Stomach (tissue), 4 donors: ENCODE measurements around the gene NEDD4.

Source experiments
- EP300 ChIP-seq: sonication (generic); formaldehyde crosslinking; IDR thresholded peaks from one replicate; pipeline ENCODE4 v1.6.1; 2017; ENCODE audit warnings: antibody characterized with exemption
- POLR2AphosphoS5 ChIP-seq, 3 donors: sonication (generic); formaldehyde crosslinking; IDR thresholded peaks; one replicate each; pipeline ENCODE4 v1.6.1; 2016; ENCODE audit warnings: antibody characterized with exemption in 3 of 3
- TF ChIP-seq, protein P1 (sequence below), 7 experiments: fragments of 450-650 bp in 4 of 7; fragments of 200-600 bp in 3 of 7; sonication (generic) in 3 of 7; IDR thresholded peaks; one replicate each; pipeline ENCODE4 v1.5.1; 2016 to 2019; ENCODE audit warnings: antibody characterized with exemption in 7 of 7, control low read depth in 2 of 7, mild to moderate bottlenecking in 1 of 7

DNA sequence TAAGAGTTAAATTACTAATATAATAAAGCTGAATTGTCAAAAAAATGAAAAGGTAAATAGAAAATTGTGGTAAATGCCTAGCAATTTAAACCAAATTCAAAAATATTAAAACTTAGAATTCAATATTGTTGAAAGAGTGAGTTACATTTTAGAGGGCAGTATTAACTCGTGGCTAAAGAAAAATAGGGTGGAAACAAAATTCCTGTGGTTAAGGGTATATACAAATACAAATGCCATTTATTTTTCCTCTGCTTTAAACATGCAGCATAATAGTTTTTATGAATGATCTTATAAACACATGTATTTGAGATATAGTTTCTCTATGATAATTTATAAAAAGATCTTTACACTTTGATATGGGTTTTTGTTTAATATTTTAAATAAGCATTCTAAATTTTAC is 79.0 kb downstream of the NEDD4 start:
- no peak for TF ChIP-seq EP300
- TF ChIP-seq, protein P1, sequence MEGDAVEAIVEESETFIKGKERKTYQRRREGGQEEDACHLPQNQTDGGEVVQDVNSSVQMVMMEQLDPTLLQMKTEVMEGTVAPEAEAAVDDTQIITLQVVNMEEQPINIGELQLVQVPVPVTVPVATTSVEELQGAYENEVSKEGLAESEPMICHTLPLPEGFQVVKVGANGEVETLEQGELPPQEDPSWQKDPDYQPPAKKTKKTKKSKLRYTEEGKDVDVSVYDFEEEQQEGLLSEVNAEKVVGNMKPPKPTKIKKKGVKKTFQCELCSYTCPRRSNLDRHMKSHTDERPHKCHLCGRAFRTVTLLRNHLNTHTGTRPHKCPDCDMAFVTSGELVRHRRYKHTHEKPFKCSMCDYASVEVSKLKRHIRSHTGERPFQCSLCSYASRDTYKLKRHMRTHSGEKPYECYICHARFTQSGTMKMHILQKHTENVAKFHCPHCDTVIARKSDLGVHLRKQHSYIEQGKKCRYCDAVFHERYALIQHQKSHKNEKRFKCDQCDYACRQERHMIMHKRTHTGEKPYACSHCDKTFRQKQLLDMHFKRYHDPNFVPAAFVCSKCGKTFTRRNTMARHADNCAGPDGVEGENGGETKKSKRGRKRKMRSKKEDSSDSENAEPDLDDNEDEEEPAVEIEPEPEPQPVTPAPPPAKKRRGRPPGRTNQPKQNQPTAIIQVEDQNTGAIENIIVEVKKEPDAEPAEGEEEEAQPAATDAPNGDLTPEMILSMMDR (IDR thresholded peaks at IDR 0.05) = no peak
- no peak for TF ChIP-seq POLR2AphosphoS5 (IDR thresholded peaks at IDR 0.05)
